Measurements from ENCODE around the gene NMNAT2.

GRCh38 chr1:183404476-183404875 lies 13.7 kb downstream of the NMNAT2 start:
- TF ChIP-seq EP300 (IDR thresholded peaks at IDR 0.05), result no peak
- TF ChIP-seq POLR2A (IDR thresholded peaks at IDR 0.05), result no peak
- TF ChIP-seq POLR2AphosphoS5 (IDR thresholded peaks at IDR 0.05), result no peak
- TF ChIP-seq CTCF (IDR thresholded peaks at IDR 0.05), result no peak
